GM18868 (cell line): ENCODE data around the gene KCNJ1.
A peak's percentile ranks its signal among the peaks of the same experiment; 100 is the strongest.

Source experiments
- ATAC-seq: cut with Tn5 transposase; IDR thresholded peaks from one replicate; pipeline ENCODE4 v1.9.1; 2021; ENCODE audit warnings: mild to moderate bottlenecking, moderate library complexity; ENCODE audit not compliant: unreplicated experiment

Gene KCNJ1

DNA sequence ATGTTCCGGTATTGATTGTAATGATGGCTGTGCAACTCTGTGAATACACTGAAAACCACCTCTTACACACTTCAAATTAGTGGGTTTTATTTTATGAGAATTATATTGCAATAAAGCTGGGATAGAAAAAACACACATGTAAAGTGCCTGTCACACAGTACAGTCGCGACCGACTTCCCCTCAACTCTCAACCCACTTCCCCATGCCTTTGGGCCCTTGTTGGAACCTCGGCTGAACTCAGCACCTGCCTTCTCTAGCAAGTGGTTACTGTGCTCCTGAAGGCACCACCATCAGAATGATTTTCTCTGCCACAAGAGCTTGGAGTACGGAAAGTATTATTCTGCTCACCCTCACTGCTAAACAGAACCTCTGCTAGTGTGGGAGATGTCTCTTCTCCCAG lies 13.5 kb downstream of the KCNJ1 start:
- ATAC-seq = no peak

DNA sequence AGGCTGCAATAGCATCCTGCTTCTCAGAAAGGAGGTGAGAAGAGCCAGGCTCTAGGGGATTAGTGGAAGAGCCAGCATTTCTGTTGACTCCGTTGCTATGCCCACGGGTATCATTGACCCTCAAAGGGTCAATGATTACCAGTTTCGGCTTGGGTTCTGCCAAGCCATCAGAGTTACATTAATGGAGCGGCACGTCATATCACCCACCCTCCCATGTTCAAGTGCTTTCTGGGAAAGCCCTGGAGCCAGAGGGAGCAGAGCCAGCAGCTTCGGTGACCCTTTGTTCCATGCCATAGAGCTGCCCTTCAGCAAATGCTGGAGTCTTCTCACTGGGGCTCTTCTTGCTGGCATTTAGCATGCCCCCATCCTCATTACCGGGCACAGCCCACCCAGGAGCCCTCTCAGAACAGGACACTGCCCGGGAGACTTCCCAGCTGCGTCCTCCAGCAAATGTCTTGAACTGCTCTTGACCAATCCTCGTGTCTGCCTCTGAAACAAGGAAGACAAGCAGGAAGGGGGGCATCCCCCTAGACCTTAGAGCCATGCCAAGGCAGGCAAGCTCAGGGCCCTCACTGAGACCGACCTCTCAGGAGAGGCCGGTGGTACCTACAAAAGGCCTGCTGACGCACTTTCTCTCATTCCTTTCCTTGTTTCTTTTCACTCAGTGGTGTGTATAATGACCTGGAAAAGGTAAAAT lies 14.6 kb downstream of the KCNJ1 start:
- ATAC-seq = no peak

DNA sequence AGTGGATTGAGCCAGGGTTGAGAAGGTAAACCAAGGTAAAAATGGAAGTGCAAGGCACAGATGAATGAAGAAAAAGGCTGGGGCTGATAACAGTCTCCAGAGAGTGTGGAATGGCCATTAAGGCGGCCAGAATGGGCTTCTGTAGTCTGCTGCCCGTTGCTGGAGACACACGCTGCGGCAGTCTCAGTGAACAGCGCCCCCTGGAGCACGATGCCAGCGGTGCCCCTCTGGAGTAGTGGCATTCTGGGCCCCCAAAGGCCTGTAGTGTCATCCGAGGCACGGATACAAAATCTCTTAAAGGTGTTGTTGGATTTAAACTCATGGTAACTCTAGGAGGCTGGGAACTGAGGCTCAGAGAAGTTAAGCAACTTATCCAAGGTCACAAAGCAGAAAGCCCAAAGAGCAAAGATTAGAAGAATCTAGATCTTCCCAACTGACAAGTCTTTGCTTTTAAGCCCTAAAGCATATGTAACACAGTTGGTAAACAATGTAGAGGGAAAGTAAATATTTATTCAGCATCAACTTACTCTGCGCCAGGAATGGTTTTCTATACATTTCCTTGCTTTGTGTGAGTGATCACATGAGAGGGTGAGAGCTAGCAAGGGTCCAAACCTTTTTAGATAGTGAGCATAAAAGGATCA lies 18.2 kb downstream of the KCNJ1 start:
- ATAC-seq = peak; percentile 95

DNA sequence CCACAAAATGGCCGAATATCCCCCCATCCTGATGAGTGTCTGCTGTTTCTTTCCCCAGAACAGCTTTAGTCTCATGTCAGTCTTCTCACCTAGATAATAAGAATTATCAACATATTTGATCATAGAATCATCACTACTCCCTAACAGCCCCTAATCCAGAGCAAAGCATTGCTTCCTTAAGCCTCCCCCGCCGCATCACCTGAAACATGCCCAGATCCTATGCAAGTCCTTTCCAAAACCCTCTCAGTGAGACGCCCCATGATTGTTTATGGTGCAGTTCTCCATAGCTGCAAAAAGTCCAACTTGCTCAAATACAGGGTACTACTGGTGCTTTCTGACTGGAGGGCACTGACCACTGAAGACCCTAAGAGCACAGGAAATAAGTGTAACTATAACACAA lies 20.1 kb downstream of the KCNJ1 start:
- ATAC-seq = no peak

DNA sequence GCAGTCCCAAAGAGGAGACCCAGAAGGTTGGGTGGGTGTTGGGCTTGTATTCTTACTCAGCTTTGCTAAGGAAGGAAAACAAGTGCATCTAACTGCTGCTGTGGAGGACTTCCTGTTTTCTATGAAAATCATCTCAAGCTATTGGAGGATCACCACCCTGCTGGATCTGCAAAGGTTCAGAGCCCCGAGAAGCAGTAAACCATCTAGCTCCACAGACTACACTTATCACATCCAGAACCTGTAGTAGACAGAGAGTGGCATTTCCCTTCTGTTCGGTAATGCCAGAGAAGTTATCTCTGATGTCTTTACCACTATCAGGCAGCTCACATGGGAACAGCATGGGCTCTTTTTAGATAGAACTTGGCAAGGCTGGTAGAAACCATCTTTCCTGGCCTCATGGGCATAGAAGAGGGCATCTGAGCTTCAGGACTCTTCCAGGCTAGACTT lies 21.7 kb downstream of the KCNJ1 start:
- ATAC-seq = no peak

DNA sequence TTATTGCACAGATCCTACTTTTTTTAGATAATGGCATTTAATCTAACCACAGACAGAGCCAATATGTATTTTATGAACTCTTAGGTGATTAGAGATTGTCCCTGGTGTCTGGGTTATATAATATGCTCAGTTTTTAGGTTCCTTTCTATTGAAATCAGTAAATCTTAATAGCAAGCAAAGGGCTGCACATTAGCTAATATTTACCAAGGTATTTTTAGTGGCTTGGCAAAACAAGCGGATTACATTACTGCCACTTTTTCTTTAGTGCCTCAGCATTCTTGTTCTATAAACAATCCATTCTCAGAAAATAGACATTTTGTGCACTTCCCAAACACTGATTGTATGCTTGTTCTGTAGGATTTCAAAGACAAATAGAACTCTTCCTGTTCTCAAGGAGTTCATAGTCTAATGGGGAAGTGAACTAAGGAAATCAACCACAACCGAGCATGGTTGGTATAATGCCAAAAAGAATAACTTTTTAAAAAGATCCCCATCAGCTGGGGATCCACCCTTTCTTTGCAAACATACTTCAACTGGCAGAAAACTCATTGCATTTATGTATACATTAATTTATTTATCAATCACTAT lies 23.8 kb downstream of the KCNJ1 start:
- ATAC-seq = no peak

DNA sequence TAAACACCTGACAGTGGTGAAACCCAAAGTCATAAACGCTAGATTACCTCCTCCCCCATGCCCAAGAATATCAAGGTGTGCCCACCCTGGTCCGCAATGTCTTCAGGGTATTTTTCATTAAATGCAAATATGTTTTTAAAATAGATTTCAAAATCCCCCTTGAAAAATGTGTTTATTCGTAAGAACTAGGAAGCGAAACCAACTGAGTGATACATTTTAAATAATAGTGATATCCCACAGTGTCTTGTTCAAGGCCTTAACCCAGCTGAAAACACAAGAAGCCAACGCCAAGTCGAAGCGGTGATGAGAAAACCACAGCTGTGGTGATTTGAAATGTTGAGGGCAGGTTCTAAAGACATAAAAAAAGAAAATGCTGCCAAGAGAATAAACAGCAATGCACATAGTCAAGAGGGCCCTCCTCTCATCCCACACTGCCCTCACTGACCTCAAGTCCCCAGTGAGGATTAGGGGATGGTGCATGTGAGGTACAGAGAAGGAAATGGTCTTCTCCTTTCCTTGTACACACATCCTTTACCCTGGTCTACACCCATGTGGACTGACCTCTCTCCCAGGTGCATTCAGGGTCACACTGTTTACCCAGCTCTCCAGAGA lies 25.5 kb downstream of the KCNJ1 start:
- ATAC-seq = peak; percentile 68

DNA sequence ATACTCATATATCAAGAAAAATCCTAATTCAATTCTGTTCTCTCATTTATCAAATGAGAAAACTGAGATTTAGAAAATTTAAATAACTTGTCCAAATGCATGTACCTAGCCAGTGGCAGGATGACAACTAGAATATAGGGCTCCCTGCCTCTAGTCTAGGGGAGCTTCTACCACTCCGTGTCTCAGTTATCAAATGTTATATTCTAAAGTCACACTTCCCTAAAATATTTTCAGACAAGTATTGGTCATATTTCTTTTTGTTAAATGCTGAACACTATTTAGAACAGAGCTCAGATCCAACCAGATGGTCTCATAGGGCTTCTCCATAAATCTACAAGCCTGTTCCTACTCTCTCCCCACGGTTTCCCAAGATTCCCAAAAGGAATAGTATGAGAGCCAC lies 26.3 kb downstream of the KCNJ1 start:
- peak; percentile 52 for ATAC-seq

DNA sequence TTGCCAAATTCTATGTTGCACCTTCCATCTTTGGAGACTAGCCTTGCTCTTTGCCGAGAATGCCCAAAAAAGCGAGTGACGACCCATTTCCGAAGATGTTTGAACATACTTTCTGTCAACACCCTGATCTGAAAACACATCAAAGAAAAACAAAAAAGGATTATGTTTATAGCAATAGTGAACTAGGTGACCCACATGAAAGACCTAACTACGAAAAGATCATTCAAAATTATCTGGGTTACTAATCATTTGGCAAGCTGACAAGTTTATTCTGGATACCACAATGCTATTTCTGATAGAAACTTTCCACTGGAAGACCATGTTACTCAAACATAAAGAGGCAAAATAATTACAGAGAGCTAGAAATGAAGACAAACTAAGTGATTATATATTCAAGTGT lies 27.0 kb downstream of the KCNJ1 start:
- ATAC-seq = no peak

DNA sequence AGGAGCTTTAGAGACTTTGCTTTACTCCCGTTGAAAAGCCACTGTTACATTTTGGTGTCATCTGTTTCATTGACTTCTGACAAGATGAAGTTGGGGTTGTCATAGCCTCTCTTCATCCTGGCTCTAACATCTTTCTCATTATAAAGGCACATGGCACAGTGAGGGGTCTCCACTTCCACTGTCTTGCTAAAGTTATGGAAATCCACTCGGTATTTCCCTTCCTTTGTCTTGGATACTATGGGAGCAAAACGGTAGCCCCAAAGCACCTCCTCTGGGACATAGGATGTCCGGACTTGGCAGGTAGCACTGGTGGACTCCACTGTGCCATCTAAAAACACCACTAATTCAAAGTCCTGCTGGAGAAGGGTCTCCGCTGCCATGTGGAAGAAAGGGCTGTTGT lies 28.0 kb downstream of the KCNJ1 start:
- ATAC-seq = no peak

DNA sequence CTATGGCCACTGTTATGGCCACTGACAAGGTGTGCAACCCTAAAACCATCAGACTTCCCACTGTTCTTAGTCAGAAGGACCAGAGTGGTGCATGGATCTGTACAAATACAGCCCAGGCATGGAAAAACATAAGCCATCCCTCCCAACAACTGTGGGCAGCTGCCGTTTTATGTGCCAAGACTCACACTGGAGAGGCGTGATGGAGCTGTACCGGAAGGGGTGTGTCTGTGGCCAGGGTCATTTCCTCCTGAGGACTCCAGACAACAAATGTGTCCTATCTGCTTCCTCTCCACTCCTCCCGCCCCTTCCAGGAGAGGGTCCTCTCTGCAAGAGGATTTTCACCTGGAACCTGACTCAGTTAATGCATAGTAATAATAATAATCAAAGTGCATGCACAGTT lies 29.5 kb downstream of the KCNJ1 start:
- no peak for ATAC-seq

DNA sequence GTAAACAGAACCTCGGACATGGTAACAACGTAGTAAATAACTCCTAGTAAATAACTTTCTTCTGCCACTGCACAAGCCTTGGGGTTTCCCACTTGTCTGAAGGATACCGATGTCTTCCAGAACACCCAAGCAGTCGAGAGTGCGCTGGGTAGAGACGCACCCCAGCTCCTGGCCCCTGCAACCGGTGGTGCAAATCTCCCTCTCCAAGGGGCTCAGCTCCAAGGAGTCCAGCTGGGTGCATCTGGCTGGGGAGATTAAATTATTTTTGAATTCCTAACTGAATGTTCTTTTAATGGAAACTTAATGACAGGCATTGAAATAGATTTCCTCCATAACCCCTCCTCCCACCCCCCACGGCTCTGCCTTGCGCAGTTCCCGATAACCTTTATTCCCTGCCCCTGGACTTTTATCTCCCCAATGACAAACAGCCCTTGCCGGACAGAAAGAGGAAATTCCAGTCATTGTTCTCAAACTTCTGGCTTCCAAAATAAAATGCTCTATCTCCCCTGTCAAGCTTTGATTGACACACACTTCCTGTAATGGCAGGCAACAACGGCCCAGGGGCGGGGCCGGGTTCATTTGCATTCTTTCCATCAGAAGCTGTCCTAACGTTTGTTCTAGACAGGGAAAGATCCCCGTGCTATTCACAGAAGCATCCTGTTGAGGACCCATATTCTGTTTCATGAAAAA lies 31.2 kb downstream of the KCNJ1 start:
- ATAC-seq = no peak

DNA sequence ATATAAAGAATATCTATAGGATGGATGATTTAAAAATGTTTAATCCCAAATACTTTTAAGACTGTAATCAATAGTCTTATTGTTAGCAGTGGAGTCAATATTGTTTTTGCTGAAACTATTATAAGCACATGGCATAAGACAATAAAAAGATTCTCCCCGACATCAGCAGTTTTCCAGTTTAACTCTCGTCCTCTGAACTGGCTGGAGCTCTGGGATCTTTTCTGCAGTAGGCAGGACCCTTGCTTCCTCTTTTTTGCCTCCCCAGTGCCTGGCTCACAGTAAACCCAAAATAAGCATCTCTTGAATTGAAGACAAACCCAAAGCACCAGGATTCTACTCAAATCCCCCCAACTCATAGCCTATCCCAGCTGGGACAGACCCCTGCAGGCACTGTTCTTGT lies 32.9 kb downstream of the KCNJ1 start:
- no peak for ATAC-seq

DNA sequence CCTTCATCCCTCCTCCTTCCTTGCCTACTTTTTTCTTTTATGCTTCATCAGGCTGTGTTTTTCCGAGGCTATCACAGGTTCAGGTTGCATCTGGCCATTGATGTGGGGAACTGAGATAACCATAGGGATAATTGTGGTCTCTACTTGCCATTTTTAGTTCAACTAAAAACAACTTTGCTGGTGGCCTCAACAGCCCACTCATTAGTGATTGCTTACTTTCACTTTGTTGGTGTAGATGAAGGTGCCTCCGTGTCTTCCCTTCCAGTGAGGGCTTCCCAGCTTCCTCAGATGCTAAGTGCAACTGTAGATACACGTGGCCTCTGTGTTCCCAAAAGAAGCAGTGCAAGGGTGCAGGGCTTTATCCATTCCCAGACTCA lies 35.0 kb downstream of the KCNJ1 start:
- ATAC-seq = peak; percentile 57

DNA sequence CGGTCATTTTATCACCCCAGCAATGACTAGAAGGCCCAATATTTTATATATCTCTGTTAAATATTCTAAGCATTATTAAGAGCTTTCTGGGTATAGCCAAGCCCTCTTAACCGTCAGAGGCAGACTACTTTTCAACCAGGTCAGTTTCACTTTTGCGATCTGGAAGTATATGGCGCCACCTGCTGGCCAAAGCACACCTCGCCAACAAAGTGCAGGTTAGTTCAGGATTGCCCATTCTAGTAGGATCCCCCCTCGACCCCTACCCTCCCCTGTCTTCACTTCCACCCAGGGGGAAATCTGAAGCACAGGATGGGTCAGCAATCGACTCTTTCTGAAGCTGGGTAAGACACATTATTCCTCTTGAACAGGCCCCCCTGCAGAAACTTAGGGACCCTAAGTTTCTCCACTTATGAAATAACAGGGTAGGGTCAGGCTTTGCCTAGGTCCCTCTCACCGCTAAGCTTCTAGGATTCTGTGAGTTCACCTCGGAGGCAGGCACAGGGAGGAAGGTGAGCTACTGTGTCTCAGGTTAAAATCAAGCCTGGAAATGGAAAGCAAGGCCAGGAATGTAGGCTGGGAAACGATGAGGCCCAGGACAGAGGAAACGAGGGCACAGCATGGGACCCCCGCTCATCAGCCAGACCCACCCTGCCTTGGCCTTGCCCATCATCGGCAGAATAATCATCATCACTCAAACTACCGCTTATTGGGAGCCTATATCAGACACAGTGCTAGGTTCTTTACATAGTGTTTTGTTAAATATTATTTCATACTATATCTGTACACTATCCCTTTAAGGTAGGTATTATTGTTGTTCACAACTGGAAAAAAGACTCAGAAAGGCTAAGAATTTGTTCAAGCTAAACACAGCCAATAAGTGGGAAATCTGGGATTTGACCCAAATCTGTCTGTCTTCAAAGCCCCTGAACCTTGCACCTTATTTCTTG lies 35.6 kb downstream of the KCNJ1 start:
- peak; percentile 79 for ATAC-seq

DNA sequence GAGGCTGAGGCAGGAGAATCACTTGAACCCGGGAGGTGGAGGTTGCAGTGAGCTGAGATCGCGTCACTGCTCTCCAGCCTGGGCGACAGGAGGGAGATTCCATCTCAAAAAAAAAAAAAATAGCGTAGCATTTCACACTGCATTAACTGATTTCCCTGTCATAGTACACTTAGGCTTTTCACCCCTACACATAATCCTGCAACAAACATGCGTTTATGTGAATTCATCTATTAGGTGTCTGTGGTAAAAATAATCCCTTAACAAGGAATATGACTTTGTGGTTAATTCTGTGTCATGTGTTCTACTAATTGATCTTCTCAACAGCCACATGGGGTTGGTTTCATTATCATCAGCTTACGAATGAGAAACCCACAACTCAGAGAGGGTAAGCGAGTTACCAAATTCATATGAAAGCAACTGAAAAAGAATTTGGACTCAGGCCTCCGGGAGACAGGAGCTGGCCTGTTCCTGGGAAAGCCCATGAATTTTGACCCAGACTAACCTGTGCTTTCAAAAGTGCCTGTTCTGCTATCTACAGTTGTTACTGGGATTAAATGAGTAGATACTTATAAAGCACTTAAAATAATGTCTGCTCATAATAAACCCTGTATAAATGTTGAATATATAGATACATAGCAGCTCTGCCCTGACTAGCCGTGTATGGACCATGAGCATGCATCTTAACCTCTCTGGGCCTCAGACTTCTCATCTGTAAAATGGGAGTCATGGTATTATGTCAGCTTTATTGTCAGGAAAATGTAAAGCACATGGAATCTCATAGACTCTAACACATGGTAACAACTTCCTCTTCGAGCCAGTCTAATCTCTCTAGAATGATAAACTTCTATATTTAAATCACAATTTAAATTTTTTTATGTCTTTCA lies 36.6 kb downstream of the KCNJ1 start:
- peak; percentile 23 for ATAC-seq

DNA sequence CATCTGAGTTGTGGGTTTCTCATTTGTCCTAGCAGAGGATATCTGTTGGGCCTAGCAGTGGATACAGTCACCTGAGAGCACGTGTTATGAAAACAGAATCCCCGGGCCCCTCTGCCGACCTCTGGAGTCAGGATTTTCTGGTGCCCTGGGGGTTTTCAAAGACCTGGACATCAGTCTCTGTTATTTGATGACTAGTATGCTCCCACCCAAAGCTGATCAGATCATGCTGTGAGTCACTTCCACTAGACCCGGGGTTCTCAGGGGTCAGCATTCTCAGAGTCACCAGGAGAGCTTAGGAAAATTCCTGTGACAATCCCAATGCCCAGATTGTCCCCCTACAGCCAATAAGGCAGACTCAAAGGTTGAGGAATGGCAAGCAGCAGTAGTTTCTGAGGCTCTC lies 38.7 kb downstream of the KCNJ1 start:
- no peak for ATAC-seq

DNA sequence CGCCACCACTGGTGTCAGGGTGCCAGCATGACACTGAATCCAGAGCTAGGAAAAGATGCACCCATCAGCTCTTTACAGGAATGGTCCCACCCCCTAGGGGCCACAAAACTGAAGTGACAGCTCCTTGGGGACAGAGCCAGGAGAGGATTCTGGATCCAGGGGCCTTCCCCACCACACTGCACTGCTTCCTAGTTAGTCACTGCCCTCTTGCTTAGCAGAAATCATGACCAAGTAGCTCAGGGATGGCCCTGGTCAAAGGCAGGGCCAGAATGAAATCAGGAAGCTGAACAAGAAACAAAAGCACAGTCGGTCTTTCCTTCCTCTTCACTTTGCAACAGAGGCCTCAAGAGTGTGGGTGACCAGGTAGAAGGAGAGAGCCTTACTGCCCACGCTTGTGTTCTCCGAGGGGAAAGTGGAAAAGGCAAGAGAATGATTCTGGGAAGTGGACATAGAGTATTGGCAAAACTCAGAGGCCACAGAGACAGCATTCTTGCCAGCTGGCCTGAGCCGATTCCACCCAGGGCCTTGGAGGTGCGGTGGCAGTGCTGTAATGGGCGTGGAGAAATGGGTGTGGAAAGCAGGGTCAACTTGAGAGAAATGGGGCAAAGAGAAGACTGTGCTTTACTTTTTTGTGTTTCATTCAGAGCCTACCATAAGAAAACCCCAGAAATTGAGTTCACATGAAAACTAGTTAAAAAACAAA lies 39.8 kb downstream of the KCNJ1 start:
- ATAC-seq = no peak
